H1 (cell line): ENCODE results near the gene SLC19A1. TPM values are rescaled to one million over a fixed set of nuclear protein-coding genes. Genes with fewer than 3 reads are reported as not detected.

Experiments
- CTCF ChIA-PET: fragments of 300-600 bp; sonication (Branson Sonifier 250); formaldehyde crosslinking; loops from one replicate; lab custom pipeline; 2021; ENCODE audit not compliant: partially characterized antibody; lab: Charles Lee
- POLR2A ChIA-PET: fragments of 300-600 bp; sonication (Branson Sonifier 250); formaldehyde crosslinking; loops from one replicate; lab custom pipeline; 2021; ENCODE audit warnings: inconsistent platforms; ENCODE audit not compliant: partially characterized antibody; lab: Charles Lee
- DNase-seq, 2 experiments: peaks; one replicate each; pipeline versions ENCODE4 v3.0.0 to v3.0.0-alpha.2; 2010 to 2022; ENCODE audit warnings: low spot score in 2 of 2, low read depth in 1 of 2, mixed read lengths in 1 of 2
- FAIRE-seq: peaks from 2 replicates; lab custom pipeline; 2011; peaks lifted over from hg19 to GRCh38; lab: Jason Lieb, UNC
- H2AFZ ChIP-seq: 2 replicates; pipeline ENCODE4 v1.8.1; 2012; ENCODE audit warnings: low read length, inconsistent platforms
- H2AK5ac ChIP-seq: 2 replicates; pipeline ENCODE4 v1.6.1; 2013; ENCODE audit warnings: low read depth, low read length
- H2BK120ac ChIP-seq: replicated peaks from 2 replicates; pipeline ENCODE3; 2013; ENCODE audit warnings: low read depth, low read length, inconsistent platforms
- H2BK12ac ChIP-seq: 2 replicates; pipeline ENCODE4 v1.6.1; 2013; ENCODE audit warnings: low read depth, low read length
- H2BK15ac ChIP-seq: 2 replicates; pipeline ENCODE4 v1.6.1; 2013; ENCODE audit warnings: low read length
- H2BK20ac ChIP-seq: 2 replicates; pipeline ENCODE4 v1.6.1; 2013; ENCODE audit warnings: low read length
- H2BK5ac ChIP-seq: 2 replicates; pipeline ENCODE4 v1.6.1; 2013; ENCODE audit warnings: low read depth, low read length
- H3K14ac ChIP-seq: 2 replicates; pipeline ENCODE4 v1.6.1; 2013; ENCODE audit warnings: inconsistent platforms; ENCODE audit not compliant: insufficient read length
- H3K18ac ChIP-seq: 2 replicates; pipeline ENCODE4 v1.6.1; 2013; ENCODE audit warnings: low read length; ENCODE audit errors: extremely low read depth
- H3K23ac ChIP-seq: 2 replicates; pipeline ENCODE4 v1.6.1; 2013; ENCODE audit warnings: inconsistent platforms; ENCODE audit not compliant: insufficient read length
- H3K23me2 ChIP-seq: 2 replicates; pipeline ENCODE4 v1.6.1; 2013; ENCODE audit warnings: low read depth, low read length
- H3K27ac ChIP-seq: 2 replicates; pipeline ENCODE4 v1.6.1; 2011; ENCODE audit warnings: low read depth, low read length, inconsistent platforms
- H3K27me3 ChIP-seq, 4 experiments: replicated peaks in 1 of 4; 1 replicate in 1 of 4; 2 replicates in 3 of 4; pipeline versions ENCODE4 v1.6.1 to v1.8.1; 2011 to 2013; ENCODE audit warnings: low read length in 3 of 4, mild to moderate bottlenecking in 3 of 4, inconsistent platforms in 2 of 4, mixed read lengths in 2 of 4, moderate library complexity in 1 of 4; ENCODE audit not compliant: control insufficient read depth in 3 of 4, insufficient read depth in 3 of 4; ENCODE audit errors: extremely low read depth in 1 of 4
- H3K36me3 ChIP-seq, 4 experiments: 2 replicates each; pipeline versions ENCODE4 v1.6.1 to v1.8.1; 2011 to 2013; ENCODE audit warnings: mild to moderate bottlenecking in 4 of 4, low read length in 3 of 4, moderate library complexity in 2 of 4, control low read depth in 1 of 4, inconsistent platforms in 1 of 4; ENCODE audit not compliant: insufficient read depth in 4 of 4, control insufficient read depth in 2 of 4
- H3K4ac ChIP-seq: replicated peaks from 2 replicates; pipeline ENCODE3; 2013; ENCODE audit warnings: low read length, low read depth, mixed read lengths, inconsistent platforms; ENCODE audit not compliant: insufficient read length
- H3K4me1 ChIP-seq, 4 experiments: replicated peaks in 1 of 4; 1 replicate in 1 of 4; 2 replicates in 3 of 4; pipeline versions ENCODE4 v1.6.1 to v1.8.1; 2011 to 2013; ENCODE audit warnings: low read length in 3 of 4, inconsistent platforms in 2 of 4, mixed read lengths in 1 of 4; ENCODE audit not compliant: insufficient read depth in 4 of 4, control insufficient read depth in 3 of 4
- H3K4me2 ChIP-seq, 2 experiments: 2 replicates each; pipeline versions ENCODE4 v1.6.1 to v1.8.1; 2011 to 2013; ENCODE audit warnings: low read depth in 2 of 2, low read length in 2 of 2, control low read depth in 1 of 2, inconsistent platforms in 1 of 2, mild to moderate bottlenecking in 1 of 2; ENCODE audit not compliant: insufficient read depth in 1 of 2
- H3K4me3 ChIP-seq, 4 experiments: fragments of 200-600, 300-600 bp in 1 of 4; sonication (generic), shearing (Covaris generic), sonication (Bioruptor Twin) in 1 of 4; 2 replicates each; pipeline versions ENCODE4 v1.5.1 to v1.8.1; 2011 to 2016; ENCODE audit warnings: low read length in 4 of 4, low read depth in 3 of 4, control low read depth in 2 of 4, inconsistent platforms in 2 of 4, mild to moderate bottlenecking in 2 of 4, mixed read lengths in 1 of 4, moderate library complexity in 1 of 4; ENCODE audit not compliant: insufficient read depth in 2 of 4; ENCODE audit errors: extremely low read depth in 1 of 4
- H3K56ac ChIP-seq: replicated peaks from 2 replicates; pipeline ENCODE3; 2013; ENCODE audit warnings: low read depth, mild to moderate bottlenecking, mixed read lengths, low read length, inconsistent platforms; ENCODE audit not compliant: insufficient read length
- H3K79me1 ChIP-seq: 2 replicates; pipeline ENCODE4 v1.6.1; 2013; ENCODE audit warnings: low read depth, low read length, control low read depth
- H3K79me2 ChIP-seq, 2 experiments: 2 replicates each; pipeline versions ENCODE4 v1.6.1 to v1.8.1; 2012 to 2013; ENCODE audit warnings: low read length in 2 of 2, mild to moderate bottlenecking in 2 of 2, inconsistent platforms in 1 of 2; ENCODE audit not compliant: insufficient read depth in 2 of 2, control insufficient read depth in 1 of 2
- H3K9ac ChIP-seq, 4 experiments: replicated peaks in 1 of 4; 1 replicate in 1 of 4; 2 replicates in 3 of 4; pipeline versions ENCODE4 v1.6.1 to v1.8.1; 2011 to 2013; ENCODE audit warnings: low read depth in 3 of 4, low read length in 3 of 4, control low read depth in 2 of 4, mild to moderate bottlenecking in 2 of 4, moderate library complexity in 2 of 4, inconsistent platforms in 1 of 4; ENCODE audit errors: extremely low read depth in 1 of 4
- H3K9me3 ChIP-seq, 2 experiments: 2 replicates each; pipeline versions ENCODE4 v1.6.1 to v1.8.1; 2012 to 2013; ENCODE audit warnings: mild to moderate bottlenecking in 2 of 2, moderate library complexity in 2 of 2, control low read depth in 1 of 2, inconsistent platforms in 1 of 2, low read depth in 1 of 2, low read length in 1 of 2, mixed read lengths in 1 of 2; ENCODE audit not compliant: insufficient read depth in 2 of 2
- H4K20me1 ChIP-seq, 2 experiments: replicated peaks in 1 of 2; 2 replicates each; pipeline versions ENCODE3 to v1.8.1; 2011 to 2013; ENCODE audit warnings: inconsistent platforms in 2 of 2, low read length in 2 of 2, mild to moderate bottlenecking in 1 of 2; ENCODE audit not compliant: insufficient read depth in 2 of 2, control insufficient read depth in 1 of 2
- H4K5ac ChIP-seq: 2 replicates; pipeline ENCODE4 v1.6.1; 2013; ENCODE audit warnings: low read length, low read depth, mixed read lengths, inconsistent platforms; ENCODE audit not compliant: insufficient read length
- H4K8ac ChIP-seq: 2 replicates; pipeline ENCODE4 v1.8.0; 2013; ENCODE audit warnings: mild to moderate bottlenecking, moderate library complexity, low read length, inconsistent platforms; ENCODE audit not compliant: insufficient read depth; ENCODE audit errors: extremely low read depth
- H4K91ac ChIP-seq: replicated peaks from 2 replicates; pipeline ENCODE3; 2013; ENCODE audit warnings: low read length, mixed read lengths, inconsistent platforms; ENCODE audit not compliant: insufficient read length
- BRCA1 ChIP-seq: IDR thresholded peaks from 2 replicates; pipeline ENCODE4 v1.6.1; 2012; ENCODE audit warnings: low read depth, low read length, improper control_type of control experiment
- CHD2 ChIP-seq: IDR thresholded peaks from 2 replicates; pipeline ENCODE4 v1.6.1; 2012; ENCODE audit warnings: low read length, improper control_type of control experiment
- CTBP2 ChIP-seq: IDR thresholded peaks from 2 replicates; pipeline ENCODE4 v1.7.0; 2011; ENCODE audit warnings: borderline replicate concordance, mild to moderate bottlenecking, moderate library complexity, mixed read lengths, low read length; ENCODE audit not compliant: insufficient read depth, insufficient read length
- GABPA ChIP-seq: IDR thresholded peaks from 2 replicates; pipeline ENCODE4 v1.6.1; 2011; ENCODE audit warnings: mild to moderate bottlenecking, low read length, moderate library complexity, borderline replicate concordance; ENCODE audit not compliant: insufficient read depth
- GTF2F1 ChIP-seq: IDR thresholded peaks from 2 replicates; pipeline ENCODE4 v1.6.1; 2012; ENCODE audit warnings: low read depth, low read length, improper control_type of control experiment, borderline replicate concordance
- MAX ChIP-seq: IDR thresholded peaks from 2 replicates; pipeline ENCODE4 v1.6.1; 2012; ENCODE audit warnings: inconsistent platforms
- POLR2AphosphoS5 ChIP-seq: IDR thresholded peaks from 2 replicates; pipeline ENCODE4 v1.6.1; 2011; ENCODE audit warnings: low read depth, low read length
- RBBP5 ChIP-seq: IDR thresholded peaks from 2 replicates; pipeline ENCODE4 v1.7.1; 2012; ENCODE audit warnings: low read depth, mild to moderate bottlenecking, inconsistent platforms, low read length, moderate library complexity, borderline replicate concordance
- SIN3A ChIP-seq, 2 experiments: IDR thresholded peaks in 1 of 2; conservative IDR thresholded peaks in 1 of 2; 2 replicates each; pipeline ENCODE4 v1.6.1; 2011 to 2012; ENCODE audit warnings: low read length in 2 of 2, improper control_type of control experiment in 1 of 2, low read depth in 1 of 2, mild to moderate bottlenecking in 1 of 2
- SP1 ChIP-seq: IDR thresholded peaks from 2 replicates; pipeline ENCODE4 v1.6.1; 2011; ENCODE audit warnings: low read depth, low read length
- WGBS, 2 experiments: shearing (Covaris generic) in 1 of 2; methylation state at CpG; one replicate each; pipeline versions ENCODE4 v1.1.6 to v1.1.7; 2013 to 2015; ENCODE audit warnings: low lambda C conversion rate in 2 of 2, mixed read lengths in 2 of 2, inconsistent platforms in 1 of 2, low coverage in 1 of 2, missing lambda C conversion rate in 1 of 2; ENCODE audit not compliant: insufficient replicate concordance in 2 of 2, insufficient coverage in 1 of 2, insufficient read length in 1 of 2; ENCODE audit errors: extremely low coverage in 1 of 2, missing lambda C conversion rate in 1 of 2; 5-methylcytosine and 5-hydroxymethylcytosine counted together
- polyA plus RNA-seq, 7 experiments: library from polyadenylated mRNA; depleted of rRNA in 3 of 7; stranded (reverse) in 5 of 7; unstranded in 2 of 7; fragments of >200 nt in 5 of 7; fragments of 200-250 nt in 2 of 7; gene quantifications; 1 replicate in 5 of 7; 2 replicates in 1 of 7; 4 replicates in 1 of 7; pipeline versions ENCODE4 v1.2.1 to v1.2.3, GENCODE V29; 2011 to 2013; ENCODE audit warnings: missing spikeins in 2 of 7, mixed read lengths in 2 of 7
- total RNA-seq: library from RNA; stranded (reverse); fragmentation: NEBNext Ultra II Directional; extraction: Animal tissue kit (Norgen Biotek cat#: 25700); gene quantifications from 2 replicates; pipeline ENCODE4 v1.2.1, GENCODE V29; 2021
- TF ChIP-seq, protein P1 (sequence below): IDR thresholded peaks from 2 replicates; pipeline ENCODE4 v1.6.1; 2011; ENCODE audit warnings: low read depth, mild to moderate bottlenecking, low read length; ENCODE audit not compliant: insufficient read depth

Gene SLC19A1
- total and polyA plus RNA-seq, 2 of the 8 experiments (the other 6 are each of a cell fraction or from before 2014, with no cell fraction given), result 31.6 to 43.8 TPM

DNA sequence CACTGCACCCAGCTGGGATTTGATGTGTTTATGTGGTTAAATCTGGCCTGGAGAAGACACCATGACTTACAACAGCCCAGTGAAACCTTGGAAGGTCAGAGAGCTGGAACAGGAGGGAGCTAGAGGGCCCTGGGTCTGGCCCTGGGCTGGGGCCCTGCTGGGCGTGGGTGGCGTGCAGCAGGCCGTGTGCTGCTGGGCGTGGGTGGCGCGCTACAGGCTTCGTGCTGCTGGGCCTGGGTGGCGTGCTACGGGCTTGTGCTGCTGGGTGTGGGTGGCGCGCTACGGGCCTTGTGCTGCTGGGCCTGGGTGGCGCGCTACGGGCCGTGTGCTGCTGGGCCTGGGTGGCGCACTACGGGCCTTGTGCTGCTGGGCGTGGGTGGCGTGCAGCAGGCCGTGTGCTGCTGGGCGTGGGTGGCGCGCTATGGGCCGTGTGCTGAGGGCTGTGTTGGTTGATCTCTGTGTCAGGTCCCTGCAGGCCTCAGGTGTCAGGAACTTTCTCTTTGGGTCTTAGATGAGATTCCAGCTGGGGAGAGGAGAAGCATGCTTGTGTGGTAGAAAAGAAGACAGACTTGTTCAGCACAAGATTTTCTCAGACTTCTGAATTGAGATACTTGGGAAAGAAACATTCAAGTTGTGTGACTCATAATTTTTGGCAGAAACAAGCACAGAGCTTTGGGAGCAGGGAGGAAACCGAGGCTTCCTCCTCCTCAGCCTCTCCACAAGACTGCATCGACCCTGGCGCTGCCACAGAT, 71.3 kb downstream of the SLC19A1 start:
- Histone ChIP-seq H2BK120ac (no peak overlapping the region), H4K20me1 (peaks cover 20 to 22% of the 10 kb centered on the region in 2 experiments), H3K4ac (no peak overlapping the region), H3K79me2 (peaks cover 0 to 50% of the 10 kb centered on the region in 2 experiments; a peak in 2 of 4 replicates), H3K9ac (no peak overlapping the region), H2AK5ac (no peak overlapping the region), H2AFZ (no peak overlapping the region), H4K5ac (no peak overlapping the region), H2BK5ac (no peak overlapping the region), H3K56ac (no peak overlapping the region), H4K8ac (no peak overlapping the region), H2BK20ac (no peak overlapping the region), H3K14ac (no peak overlapping the region), H3K23ac (no peak overlapping the region), H3K18ac (no peak overlapping the region), H3K4me3 (no peak overlapping the region), H3K36me3 (peaks cover 2 to 38% (median 15%) of the 10 kb centered on the region in 4 experiments; a peak in 7 of 8 replicates), H3K9me3 (no peaks in the 10 kb centered on the region), H3K23me2 (peaks cover 4% of the 10 kb centered on the region; the same call in 1 of the 2 replicates), H3K79me1 (peaks cover 12% of the 10 kb centered on the region), H3K4me1 (no peaks in the 10 kb centered on the region; a peak in 1 of 7 replicates), H4K91ac (no peak overlapping the region), H2BK15ac (no peak overlapping the region), H3K27ac (no peak overlapping the region), H2BK12ac (no peak overlapping the region), H3K4me2 (no peak overlapping the region), H3K27me3 (no peaks in the 10 kb centered on the region)
- ChIA-PET POLR2A (interaction anchor here (0.5 to 1.6 kb wide), 4 partner anchors 9 to 64 kb away, joined by 3 to 4 read pairs (median 3); no protein-coding TSS in a partner anchor), CTCF (interaction anchor here (0.7 to 3.5 kb wide), 6 partner anchors 13 to 179 kb away, joined by 3 to 10 read pairs (median 6); no protein-coding TSS in a partner anchor)
- no peak for DNase-seq
- no peak for FAIRE-seq
- WGBS, 2 experiments, result 89% methylated on average over 15 of the region's 28 CpGs; no CpG with 5 or more reads in 1 of the 2 experiments
- TF ChIP-seq CTBP2 (no peak), SIN3A (conservative IDR thresholded peaks at IDR 0.05 in 1 of 2, IDR thresholded peaks at IDR 0.05 in 1 of 2; ENCODE audit: low read depth in 1 of 2, low read length in 2 of 2) (no peak), GABPA (no peak), POLR2AphosphoS5 (no peak), GTF2F1 (no peak), MAX (no peak), CHD2 (no peak), BRCA1 (no peak), RBBP5 (no peak), SP1 (no peak)
- TF ChIP-seq, protein P1, sequence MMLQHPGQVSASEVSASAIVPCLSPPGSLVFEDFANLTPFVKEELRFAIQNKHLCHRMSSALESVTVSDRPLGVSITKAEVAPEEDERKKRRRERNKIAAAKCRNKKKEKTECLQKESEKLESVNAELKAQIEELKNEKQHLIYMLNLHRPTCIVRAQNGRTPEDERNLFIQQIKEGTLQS, result no peak
